NOMO-1 (cell line): ENCODE data around the gene CASS4.
A peak's percentile ranks its signal among the peaks of the same experiment; 100 is the strongest.

Experiments used
- DNase-seq, 2 experiments: peaks; one replicate each; lab custom pipeline; 2025; ENCODE audit not compliant: unreplicated experiment in 2 of 2; lab: John Stamatoyannopoulos, UW

CASS4 gene

GRCh38 chr20:56501116-56501515 lies 89.1 kb downstream of the CASS4 start:
- no peak for DNase-seq

GRCh38 chr20:56503916-56504315 lies 91.9 kb downstream of the CASS4 start:
- no peak for DNase-seq

- peak in 1 of 2 experiments; percentile 2 for DNase-seq
Measured at GRCh38 chr20:56504373-56505005, 92.4 kb downstream of the CASS4 start.

DNA sequence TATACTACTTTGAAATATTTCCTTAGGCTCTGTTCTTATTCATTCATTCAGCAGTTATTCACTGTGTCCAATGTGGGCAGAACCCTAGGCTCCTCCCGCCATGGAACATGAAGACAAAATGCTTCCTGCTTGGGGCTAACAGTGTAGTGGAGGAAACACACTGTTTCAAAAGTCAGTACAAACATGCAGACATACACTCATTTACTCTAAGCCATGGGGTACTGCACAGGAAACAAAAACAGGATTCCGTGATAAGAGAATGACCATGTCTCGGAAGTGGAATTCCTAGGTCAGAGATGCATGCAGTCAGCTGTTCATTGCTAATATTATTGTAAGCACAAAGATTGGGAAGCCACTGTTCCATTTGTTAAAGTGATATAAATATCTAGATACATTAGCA lies 94.0 kb downstream of the CASS4 start:
- DNase-seq: no peak
